Nephron progenitor cell (in vitro differentiated cells): ENCODE results near the gene SSTR5.
"Not testable (repeated sequence)": the region's sequence is repeated elsewhere in the genome, so short reads cannot be mapped to it uniquely, and the experiment has no call there.

Experiments used
- DNase-seq: peaks from one replicate; pipeline ENCODE4 v3.0.0; 2021
- H3K27ac Mint-ChIP-seq: 2 replicates; pipeline ENCODE4 v1.8.0; 2021; ENCODE audit warnings: mild to moderate bottlenecking, moderate library complexity, mixed read lengths
- H3K27me3 Mint-ChIP-seq: 2 replicates; pipeline ENCODE4 v1.8.0; 2021; ENCODE audit warnings: mild to moderate bottlenecking, low read depth, mixed read lengths; ENCODE audit not compliant: poor library complexity
- H3K36me3 Mint-ChIP-seq: 2 replicates; pipeline ENCODE4 v1.8.0; 2021; ENCODE audit warnings: low read depth, mixed read lengths
- H3K4me1 Mint-ChIP-seq: 2 replicates; pipeline ENCODE4 v1.8.0; 2021; ENCODE audit warnings: mixed read lengths
- H3K4me3 Mint-ChIP-seq: 2 replicates; pipeline ENCODE4 v1.8.0; 2021; ENCODE audit warnings: mild to moderate bottlenecking, moderate library complexity, mixed read lengths
- H3K9me3 Mint-ChIP-seq: 2 replicates; pipeline ENCODE4 v1.8.0; 2021; ENCODE audit warnings: mild to moderate bottlenecking, moderate library complexity, mixed read lengths
- CTCF ChIP-seq: fragments of 200-600 bp; sonication (generic); IDR thresholded peaks from 2 replicates; pipeline ENCODE4 v1.5.0; 2021; ENCODE audit warnings: antibody characterized with exemption

Gene SSTR5

GRCh38 chr16:1090620-1091587 is 18.4 kb downstream of the SSTR5 start:
- Mint-ChIP-seq H3K27ac (no peak overlapping the region), H3K9me3 (peaks cover 16% of the 10 kb centered on the region)
- no peak for TF ChIP-seq CTCF

GRCh38 chr16:1091992-1092552 is 19.5 kb downstream of the SSTR5 start:
- H3K27me3 Mint-ChIP-seq: no peaks in the 10 kb centered on the region
- H3K36me3 Mint-ChIP-seq: no peaks in the 10 kb centered on the region
- no peak for DNase-seq
- H3K27ac Mint-ChIP-seq: no peak overlapping the region
- no peak overlapping the region for H3K4me3 Mint-ChIP-seq
- no peak for TF ChIP-seq CTCF
- peaks cover 6% of the 10 kb centered on the region for H3K9me3 Mint-ChIP-seq
- peaks cover 28% of the 10 kb centered on the region for H3K4me1 Mint-ChIP-seq

More at GRCh38 chr16:1090620-1091587, 18.4 kb downstream of the SSTR5 start:
- Mint-ChIP-seq H3K4me1 (peaks cover 28% of the 10 kb centered on the region), H3K36me3 (no peaks in the 10 kb centered on the region), H3K4me3 (no peak overlapping the region), H3K27me3 (peaks cover 3% of the 10 kb centered on the region)
- DNase-seq: no peak

GRCh38 chr16:1092685-1093283 is 20.2 kb downstream of the SSTR5 start:
- not testable (repeated sequence) for H3K9me3 Mint-ChIP-seq, H3K4me3 Mint-ChIP-seq, H3K36me3 Mint-ChIP-seq, H3K27ac Mint-ChIP-seq, H3K27me3 Mint-ChIP-seq, DNase-seq
- peaks cover 26% of the 10 kb centered on the region for H3K4me1 Mint-ChIP-seq

GRCh38 chr16:1093284-1094123 is 21.0 kb downstream of the SSTR5 start:
- H3K27ac Mint-ChIP-seq: no peak overlapping the region
- H3K4me1 Mint-ChIP-seq: peaks cover 19% of the 10 kb centered on the region
- no peak overlapping the region for H3K4me3 Mint-ChIP-seq
- no peaks in the 10 kb centered on the region for H3K36me3 Mint-ChIP-seq
- H3K27me3 Mint-ChIP-seq: no peaks in the 10 kb centered on the region
- DNase-seq: no peak
- H3K9me3 Mint-ChIP-seq: no peaks in the 10 kb centered on the region
- TF ChIP-seq CTCF: no peak

GRCh38 chr16:1094124-1094479 is 21.6 kb downstream of the SSTR5 start:
- no peak overlapping the region for H3K27ac Mint-ChIP-seq
- H3K4me3 Mint-ChIP-seq: no peak overlapping the region
- DNase-seq: no peak
- peaks cover 21% of the 10 kb centered on the region for H3K4me1 Mint-ChIP-seq
- no peak for TF ChIP-seq CTCF
- no peaks in the 10 kb centered on the region for H3K27me3 Mint-ChIP-seq
- no peaks in the 10 kb centered on the region for H3K36me3 Mint-ChIP-seq
- H3K9me3 Mint-ChIP-seq: no peaks in the 10 kb centered on the region
